LNCAP (cell line): Measurements from ENCODE around the gene SH2D2A.

Source experiments
- CTCF ChIP-seq: fragments of 450-650 bp; IDR thresholded peaks from 2 replicates; pipeline ENCODE4 v1.5.1; 2017; ENCODE audit warnings: mild to moderate bottlenecking

SH2D2A gene

GRCh38 chr1:156760092-156760795 is 56.4 kb downstream of the SH2D2A start:
- TF ChIP-seq CTCF = no peak

DNA sequence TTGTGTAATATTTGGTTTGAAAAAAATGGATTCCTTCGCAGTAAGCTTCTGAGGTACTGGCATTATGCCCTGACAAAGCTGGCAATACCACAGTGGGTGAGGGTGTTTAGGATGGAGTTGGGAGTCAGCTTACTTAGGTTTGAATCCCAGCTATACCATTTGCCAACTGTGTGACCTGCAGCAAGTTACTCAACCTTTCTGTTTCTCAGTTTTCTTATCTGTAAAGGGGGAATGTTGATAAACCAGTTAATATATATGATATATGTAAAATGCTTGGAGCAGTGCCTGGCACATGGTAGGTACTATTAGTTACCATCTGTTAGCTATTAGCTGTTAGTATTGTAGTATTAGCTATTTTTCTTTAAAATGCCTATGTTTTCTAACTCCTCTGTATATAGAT is 60.3 kb downstream of the SH2D2A start:
- no peak for TF ChIP-seq CTCF
